NCI-H69 (cell line): Measurements from ENCODE around the gene UBP1.
"Not testable (repeated sequence)": the region's sequence is repeated elsewhere in the genome, so short reads cannot be mapped to it uniquely, and the experiment has no call there.

Experiments
- DNase-seq: peaks from one replicate; lab custom pipeline; 2025; lab: John Stamatoyannopoulos, UW

UBP1 gene

DNA sequence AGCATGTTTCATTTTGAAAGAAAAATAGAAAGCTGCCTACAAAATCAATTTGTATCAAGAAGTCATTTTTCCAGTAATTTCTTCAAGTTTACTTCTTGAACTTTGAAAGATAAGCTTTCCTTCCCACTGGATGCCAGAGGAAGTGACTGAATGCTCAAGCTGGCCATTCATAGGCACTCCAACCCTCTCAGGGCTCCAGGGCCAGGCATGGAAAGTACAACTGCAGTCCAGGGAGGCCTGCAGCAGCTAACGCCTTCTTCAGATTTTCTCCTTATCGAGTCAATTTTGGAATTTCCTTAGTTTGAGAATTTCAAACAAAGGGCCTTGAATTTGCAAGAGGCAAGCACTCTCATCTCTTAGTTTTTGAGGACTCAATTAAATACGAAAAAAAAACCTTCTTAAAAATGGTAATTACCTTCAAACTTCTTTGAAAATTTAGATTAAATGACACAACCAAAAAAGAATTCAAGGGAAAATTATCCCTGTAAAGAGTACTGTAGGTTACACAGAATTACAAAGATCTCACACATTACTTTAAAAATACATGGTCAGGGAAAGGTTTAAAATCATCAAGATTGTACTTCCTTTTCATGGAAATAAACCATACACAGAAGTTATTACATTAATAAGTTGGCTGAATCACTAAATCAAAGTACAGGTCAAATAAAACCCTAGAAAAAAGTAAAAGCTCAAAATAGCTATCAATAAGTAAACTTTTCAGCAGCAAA is 2.5 kb downstream of the UBP1 start:
- DNase-seq: peak; percentile 26

GRCh38 chr3:33433843-33434242 is 6.4 kb downstream of the UBP1 start:
- DNase-seq: no peak

- DNase-seq: no peak
Observed at GRCh38 chr3:33430571-33430970, 9.6 kb downstream of the UBP1 start.

GRCh38 chr3:33430061-33430460 is 10.1 kb downstream of the UBP1 start:
- no peak for DNase-seq

DNA sequence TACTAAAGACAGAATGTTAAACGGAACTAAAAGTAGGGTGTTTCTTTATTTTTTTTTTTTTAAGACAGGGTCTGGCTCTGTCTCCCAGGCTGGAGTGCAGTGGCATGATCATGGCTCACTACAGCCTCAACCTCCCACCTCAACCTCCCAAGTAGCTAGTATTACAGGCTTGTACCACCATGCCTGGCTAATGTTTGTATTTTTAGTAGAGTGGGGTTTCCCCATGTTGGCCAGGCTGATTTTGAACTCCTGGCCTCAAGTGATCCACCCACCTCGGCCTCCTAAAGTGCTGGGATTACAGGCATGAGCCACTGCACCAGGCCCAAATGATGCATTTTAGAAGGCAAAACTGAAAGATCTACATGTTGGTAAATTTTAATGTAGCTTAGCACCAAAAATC is 10.9 kb downstream of the UBP1 start:
- DNase-seq: not testable (repeated sequence)

DNA sequence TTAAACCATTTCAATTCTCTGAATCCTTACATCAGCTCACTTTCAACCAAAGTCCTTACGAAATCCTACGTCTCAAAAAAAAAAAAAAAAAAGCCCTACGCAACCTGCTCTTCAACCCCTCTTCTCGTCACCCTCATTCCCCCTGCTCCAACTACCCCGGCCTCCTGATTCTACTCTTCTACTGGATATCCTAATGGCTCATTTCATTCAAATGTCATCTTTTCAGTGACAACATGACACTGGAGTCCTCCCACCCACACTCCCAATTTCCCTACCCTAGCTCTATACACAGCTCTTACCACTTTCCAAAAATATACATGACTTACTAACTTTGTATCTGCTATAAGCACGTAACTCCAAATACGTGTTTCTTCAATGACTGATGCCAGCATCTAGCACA is 11.5 kb downstream of the UBP1 start:
- DNase-seq: no peak

GRCh38 chr3:33426630-33427317 is 13.4 kb downstream of the UBP1 start:
- peak; percentile 69 for DNase-seq

DNA sequence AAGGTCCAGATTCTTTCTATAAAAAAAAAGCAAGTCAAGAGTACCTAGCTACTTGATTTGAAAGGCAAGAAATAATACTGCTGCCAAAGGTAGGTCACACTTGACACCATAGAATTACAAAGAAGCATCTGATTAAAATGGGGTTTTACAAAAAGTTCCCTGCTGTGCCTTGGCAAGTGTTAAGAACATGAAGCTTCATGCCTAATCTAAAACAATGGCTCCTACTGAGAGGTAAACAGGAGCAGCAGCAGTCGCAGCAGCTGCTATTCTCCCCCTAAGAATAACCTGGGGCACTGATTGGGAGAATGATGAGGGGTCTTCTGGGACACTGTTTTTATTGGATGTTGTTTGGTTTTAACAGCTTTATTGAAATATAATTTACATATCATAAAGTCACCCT is 14.1 kb downstream of the UBP1 start:
- DNase-seq: peak; percentile 94

DNA sequence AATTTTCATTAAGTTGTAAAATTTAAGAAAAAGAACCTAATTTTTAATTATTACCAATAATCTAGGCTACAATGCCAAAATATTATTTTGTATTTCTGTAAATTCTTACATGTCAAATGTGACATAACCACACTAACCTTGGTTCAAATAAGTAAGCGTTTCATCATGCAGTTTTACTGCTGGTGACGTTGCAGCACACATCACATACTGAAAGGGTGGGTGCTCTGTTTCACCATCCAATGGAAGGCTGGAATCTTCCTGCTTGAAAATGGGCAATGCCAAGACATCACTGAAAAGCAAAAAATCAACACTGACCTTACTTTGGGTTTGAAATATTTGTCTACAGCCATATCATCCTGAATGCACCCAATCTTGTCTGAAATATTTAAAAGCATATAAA is 14.8 kb downstream of the UBP1 start:
- peak; percentile 80 for DNase-seq

DNA sequence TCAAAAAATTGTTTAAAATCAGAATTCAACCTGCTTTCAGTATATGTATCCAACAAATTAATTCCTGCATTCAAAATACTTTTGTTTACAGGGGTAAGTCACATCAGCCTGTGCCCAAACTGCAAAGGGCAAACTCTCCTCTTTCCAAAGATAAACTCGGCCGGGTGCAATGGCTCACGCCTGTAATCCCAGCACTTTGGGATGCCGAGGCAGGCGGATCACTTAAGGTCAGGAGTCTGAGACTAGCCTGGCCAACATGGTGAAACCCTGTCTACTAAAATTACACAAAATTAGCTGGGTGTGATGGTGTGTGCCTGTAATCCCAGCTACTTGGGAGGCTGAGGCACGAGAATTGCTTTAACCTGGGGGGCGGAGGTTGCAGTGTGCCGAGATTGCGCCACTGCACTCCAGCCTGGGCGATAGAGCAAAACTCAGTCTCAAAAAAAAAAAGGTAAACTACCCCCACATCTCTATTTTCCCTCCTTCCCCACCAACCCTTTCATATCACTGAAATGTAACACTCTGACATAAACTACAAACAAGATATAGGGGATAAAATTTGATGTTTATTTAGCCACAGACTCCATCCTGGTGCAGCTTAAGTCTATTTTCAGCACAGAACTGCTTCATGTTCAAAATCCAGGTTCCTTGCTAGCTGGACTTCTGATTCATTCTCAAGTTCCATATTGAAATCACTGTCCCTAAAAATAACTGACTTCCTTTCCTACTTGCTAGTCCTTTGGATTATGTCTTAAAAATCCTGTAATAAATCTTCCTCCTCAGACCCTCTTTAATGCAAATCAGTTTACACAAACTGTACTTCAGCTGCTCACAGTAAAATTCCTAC is 15.4 kb downstream of the UBP1 start:
- peak; percentile 7 for DNase-seq

DNA sequence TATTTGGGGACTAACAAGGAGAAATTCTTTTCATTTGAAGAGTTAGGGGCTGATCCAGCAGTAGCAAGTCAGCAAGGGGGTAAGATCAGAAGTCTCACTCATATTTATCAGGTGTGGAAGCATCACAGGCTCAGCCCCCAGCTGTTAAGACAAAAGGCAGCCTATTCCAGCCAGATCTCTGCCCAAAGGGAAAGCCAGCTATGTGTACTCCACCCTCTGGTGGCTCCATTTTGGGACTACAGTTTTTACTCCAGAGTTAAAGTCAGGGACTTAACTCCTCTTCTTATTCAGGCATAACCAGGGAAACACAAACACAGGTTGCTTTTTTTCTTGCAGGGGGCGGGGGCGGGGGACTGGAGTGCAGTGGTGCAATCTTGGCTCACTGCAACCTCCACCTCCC is 19.2 kb downstream of the UBP1 start:
- DNase-seq: no peak

DNA sequence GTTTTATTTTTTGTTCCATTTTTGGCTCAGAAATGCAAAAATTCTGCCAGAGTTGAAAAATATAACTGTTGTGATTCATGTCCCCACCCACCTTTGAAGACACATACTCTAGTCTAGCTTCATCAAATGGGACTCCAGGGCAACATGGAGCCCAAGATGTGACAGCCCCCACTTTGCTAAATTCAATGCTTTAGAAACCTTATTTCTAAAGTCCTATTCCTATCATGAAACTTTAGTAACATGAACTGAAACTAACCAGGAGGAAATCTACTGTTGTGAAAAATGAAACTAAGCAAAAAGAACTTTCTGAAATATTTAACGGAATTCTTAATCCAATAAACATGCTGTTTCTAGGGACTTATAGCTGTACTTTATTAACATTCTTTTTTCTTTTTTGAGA is 20.3 kb downstream of the UBP1 start:
- DNase-seq: no peak

DNA sequence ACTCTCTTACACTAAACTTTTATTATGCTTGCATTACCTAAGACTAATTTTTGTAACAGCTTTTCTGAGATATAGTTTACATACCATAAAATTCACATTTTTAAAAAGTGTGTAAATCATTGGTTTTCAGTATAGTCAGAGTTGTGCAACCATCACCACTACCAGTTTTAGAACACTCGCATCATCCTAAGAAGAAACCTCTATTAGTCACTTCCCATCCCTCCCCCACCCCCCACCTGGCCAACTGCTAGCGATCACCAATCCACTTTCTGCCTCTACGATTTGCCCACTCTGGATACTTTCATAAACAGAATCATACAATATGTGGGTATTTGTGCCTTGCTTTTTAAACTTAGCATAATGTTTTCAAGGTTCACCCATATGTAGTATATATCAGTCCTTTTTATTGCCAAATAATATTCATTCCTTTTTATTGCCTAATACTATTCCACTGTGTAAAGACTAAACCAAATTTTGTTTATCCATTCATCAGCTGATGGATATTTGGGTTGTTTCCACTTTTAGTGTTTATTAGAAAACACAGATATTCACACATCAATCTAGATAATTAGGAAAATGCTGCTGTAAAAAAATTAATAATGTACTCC is 23.0 kb downstream of the UBP1 start:
- no peak for DNase-seq

DNA sequence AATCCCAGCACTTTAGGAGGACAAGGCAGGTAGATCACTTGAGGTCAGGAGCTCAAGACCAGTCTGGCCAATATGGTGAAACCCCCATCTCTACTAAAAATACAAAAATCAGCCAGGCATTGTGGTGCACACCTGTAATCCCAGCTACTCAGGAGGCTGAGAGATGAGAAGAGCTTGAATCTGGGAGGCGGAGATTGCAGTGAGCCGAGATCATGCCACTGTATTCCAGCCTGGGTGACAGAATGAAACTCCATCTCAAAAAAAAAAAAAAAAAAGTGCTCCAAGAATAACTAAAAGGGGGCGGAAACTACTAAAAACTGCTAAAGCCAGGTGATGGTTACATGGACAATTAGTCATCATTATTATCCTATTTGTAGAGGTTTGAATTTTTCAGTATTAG is 29.4 kb downstream of the UBP1 start:
- not testable (repeated sequence) for DNase-seq

DNA sequence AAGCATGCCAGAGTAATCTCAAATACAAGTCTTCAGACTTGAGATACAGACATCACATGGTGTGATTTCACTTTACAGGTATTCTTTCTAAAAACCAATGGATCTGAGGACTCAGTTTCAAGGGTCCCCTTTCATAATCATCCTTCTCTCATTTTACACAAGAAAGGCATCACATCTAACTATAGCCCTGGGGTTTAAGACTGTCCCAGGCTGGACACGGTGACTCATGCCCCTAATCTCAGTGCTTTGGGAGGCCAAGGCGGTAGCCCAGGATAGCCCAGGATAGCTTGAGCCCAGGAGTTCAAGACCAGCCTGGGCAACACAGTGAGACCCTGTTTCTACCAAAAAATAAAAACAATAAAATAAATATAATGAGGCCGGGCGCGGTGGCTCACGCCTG is 36.4 kb downstream of the UBP1 start:
- DNase-seq: no peak

- no peak for DNase-seq
Observed at GRCh38 chr3:33402936-33403335, 37.3 kb downstream of the UBP1 start.

DNA sequence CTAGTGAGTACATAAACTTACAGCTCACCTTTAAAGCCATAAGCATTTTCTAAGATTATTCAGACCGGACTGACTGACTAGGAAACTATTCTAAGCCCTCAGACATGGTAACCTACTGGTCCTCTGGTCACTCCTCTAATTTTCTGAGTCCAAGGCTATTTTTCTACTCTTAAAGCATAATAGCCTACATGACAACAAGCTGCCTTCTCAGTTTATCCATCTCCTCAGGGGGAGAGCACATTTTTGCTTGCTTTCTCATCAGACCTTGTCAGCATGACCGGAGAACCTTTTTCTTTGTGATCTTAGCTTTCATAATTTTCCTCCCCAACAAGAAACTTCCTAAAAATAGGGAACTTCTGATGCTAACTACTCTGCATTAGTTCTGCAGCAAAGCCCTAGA is 38.4 kb downstream of the UBP1 start:
- no peak for DNase-seq

GRCh38 chr3:33398410-33398809 is 41.8 kb downstream of the UBP1 start:
- DNase-seq: no peak

DNA sequence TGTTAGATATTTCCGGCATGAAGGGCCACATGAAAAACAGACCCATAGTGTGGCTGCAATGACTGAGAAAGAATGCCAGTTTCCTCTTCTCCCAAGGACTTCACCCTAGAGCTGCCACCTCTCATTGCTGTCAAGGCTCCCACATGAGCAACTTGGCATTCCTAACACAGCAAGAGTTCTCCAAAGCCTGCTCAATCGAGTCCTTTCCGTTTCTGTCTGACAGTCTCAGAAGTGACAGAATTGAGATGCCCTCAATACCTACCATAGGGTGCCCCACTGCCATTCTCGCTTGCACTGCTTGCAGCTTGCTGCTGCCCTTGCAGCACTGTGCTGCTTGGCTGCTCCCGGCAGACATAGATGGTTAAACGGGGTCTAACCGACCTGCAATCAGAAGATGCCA is 44.3 kb downstream of the UBP1 start:
- DNase-seq: no peak

GRCh38 chr3:33394403-33395054 is 45.7 kb downstream of the UBP1 start:
- DNase-seq: no peak

- DNase-seq: peak; percentile 8
Observed at GRCh38 chr3:33392703-33393125, 47.5 kb downstream of the UBP1 start.

DNA sequence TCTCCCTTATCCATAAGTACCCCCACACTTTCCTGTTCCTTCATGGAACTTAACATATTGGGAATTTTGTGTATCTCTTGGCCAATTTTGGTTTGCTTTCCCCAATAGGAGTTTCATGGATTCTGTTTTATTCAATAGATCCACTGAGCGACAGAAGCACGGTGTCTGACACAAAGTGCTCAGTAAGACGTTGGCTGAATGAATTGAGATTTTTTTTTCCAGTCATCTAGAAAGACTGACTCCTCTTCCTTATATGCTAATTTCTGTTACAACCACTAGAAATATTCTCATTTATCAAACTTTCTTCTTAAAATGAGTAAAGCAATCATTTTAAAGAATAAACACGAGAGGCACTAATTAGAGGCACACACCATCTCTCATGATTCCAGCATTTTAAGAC is 48.1 kb downstream of the UBP1 start:
- no peak for DNase-seq
